HepG2 (cell line): ENCODE measurements around the gene KERA.

ENCODE experiments used
- CTCF ChIP-seq: sonication (generic); formaldehyde crosslinking; IDR thresholded peaks from 2 replicates; pipeline ENCODE4 v1.5.0; 2020; ENCODE audit warnings: mild to moderate bottlenecking, missing genetic modification reagents, moderate library complexity
- ERF ChIP-seq: IDR thresholded peaks from 2 replicates; pipeline ENCODE4 v1.6.1; 2018; ENCODE audit warnings: missing biosample characterization, missing genetic modification reagents
- GABPA ChIP-seq, 2 experiments: IDR thresholded peaks; 2 replicates each; pipeline ENCODE4 v1.6.1; 2011 to 2016; ENCODE audit warnings: low read depth in 2 of 2, low read length in 1 of 2, missing biosample characterization in 1 of 2, missing genetic modification characterization in 1 of 2
- MXI1 ChIP-seq: IDR thresholded peaks from 3 replicates; pipeline ENCODE4 v1.6.1; 2012; ENCODE audit warnings: low read depth, low read length, inconsistent platforms, borderline replicate concordance
- PLSCR1 ChIP-seq: sonication (generic); formaldehyde crosslinking; IDR thresholded peaks from 2 replicates; pipeline ENCODE4 v1.5.0; 2020; ENCODE audit warnings: missing genetic modification reagents, mild to moderate bottlenecking, borderline replicate concordance
- POLR2A ChIP-seq, 2 experiments: IDR thresholded peaks; 2 replicates each; pipeline ENCODE4 v1.6.1; 2011; ENCODE audit warnings: low read depth in 2 of 2, low read length in 2 of 2, mild to moderate bottlenecking in 1 of 2, moderate library complexity in 1 of 2; ENCODE audit not compliant: insufficient read depth in 1 of 2
- STAG1 ChIP-seq: sonication (generic); formaldehyde crosslinking; IDR thresholded peaks from 2 replicates; pipeline ENCODE4 v1.4.0; 2020; ENCODE audit warnings: missing genetic modification reagents
- TIGD3 ChIP-seq: sonication (generic); formaldehyde crosslinking; IDR thresholded peaks from 2 replicates; pipeline ENCODE4 v1.5.1; 2020; ENCODE audit warnings: mild to moderate bottlenecking, missing genetic modification reagents, borderline replicate concordance
- ZNF615 ChIP-seq: sonication (generic); formaldehyde crosslinking; IDR thresholded peaks from 2 replicates; pipeline ENCODE4 v1.5.0; 2020; ENCODE audit warnings: mild to moderate bottlenecking, missing genetic modification reagents, borderline replicate concordance
- TF ChIP-seq, protein P1 (sequence below), 2 experiments: IDR thresholded peaks; 2 replicates each; pipeline ENCODE4 v1.6.1; 2011 to 2012; ENCODE audit warnings: low read length in 2 of 2, borderline replicate concordance in 1 of 2, low read depth in 1 of 2, mild to moderate bottlenecking in 1 of 2, moderate library complexity in 1 of 2

- TF ChIP-seq, protein P1, sequence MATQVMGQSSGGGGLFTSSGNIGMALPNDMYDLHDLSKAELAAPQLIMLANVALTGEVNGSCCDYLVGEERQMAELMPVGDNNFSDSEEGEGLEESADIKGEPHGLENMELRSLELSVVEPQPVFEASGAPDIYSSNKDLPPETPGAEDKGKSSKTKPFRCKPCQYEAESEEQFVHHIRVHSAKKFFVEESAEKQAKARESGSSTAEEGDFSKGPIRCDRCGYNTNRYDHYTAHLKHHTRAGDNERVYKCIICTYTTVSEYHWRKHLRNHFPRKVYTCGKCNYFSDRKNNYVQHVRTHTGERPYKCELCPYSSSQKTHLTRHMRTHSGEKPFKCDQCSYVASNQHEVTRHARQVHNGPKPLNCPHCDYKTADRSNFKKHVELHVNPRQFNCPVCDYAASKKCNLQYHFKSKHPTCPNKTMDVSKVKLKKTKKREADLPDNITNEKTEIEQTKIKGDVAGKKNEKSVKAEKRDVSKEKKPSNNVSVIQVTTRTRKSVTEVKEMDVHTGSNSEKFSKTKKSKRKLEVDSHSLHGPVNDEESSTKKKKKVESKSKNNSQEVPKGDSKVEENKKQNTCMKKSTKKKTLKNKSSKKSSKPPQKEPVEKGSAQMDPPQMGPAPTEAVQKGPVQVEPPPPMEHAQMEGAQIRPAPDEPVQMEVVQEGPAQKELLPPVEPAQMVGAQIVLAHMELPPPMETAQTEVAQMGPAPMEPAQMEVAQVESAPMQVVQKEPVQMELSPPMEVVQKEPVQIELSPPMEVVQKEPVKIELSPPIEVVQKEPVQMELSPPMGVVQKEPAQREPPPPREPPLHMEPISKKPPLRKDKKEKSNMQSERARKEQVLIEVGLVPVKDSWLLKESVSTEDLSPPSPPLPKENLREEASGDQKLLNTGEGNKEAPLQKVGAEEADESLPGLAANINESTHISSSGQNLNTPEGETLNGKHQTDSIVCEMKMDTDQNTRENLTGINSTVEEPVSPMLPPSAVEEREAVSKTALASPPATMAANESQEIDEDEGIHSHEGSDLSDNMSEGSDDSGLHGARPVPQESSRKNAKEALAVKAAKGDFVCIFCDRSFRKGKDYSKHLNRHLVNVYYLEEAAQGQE (IDR thresholded peaks at IDR 0.05; ENCODE audit: borderline replicate concordance in 1 of 2, low read depth in 1 of 2, low read length in 2 of 2), result no peak
- TF ChIP-seq CTCF (CRISPR knock-in tag), result no peak
- TF ChIP-seq PLSCR1, result no peak
- no peak for TF ChIP-seq ZNF615 (CRISPR knock-in tag)
- no peak for TF ChIP-seq MXI1
- no peak for TF ChIP-seq TIGD3 (CRISPR knock-in tag)
- no peak for TF ChIP-seq ERF (CRISPR knock-in tag)
- no peak for TF ChIP-seq STAG1 (CRISPR knock-in tag)
- TF ChIP-seq POLR2A (IDR thresholded peaks at IDR 0.05; ENCODE audit: insufficient read depth in 1 of 2, low read depth in 2 of 2, low read length in 2 of 2), result no peak
- TF ChIP-seq GABPA (IDR thresholded peaks at IDR 0.05; ENCODE audit: low read depth, low read length), result no peak
- TF ChIP-seq GABPA (CRISPR knock-in tag; IDR thresholded peaks at IDR 0.05; ENCODE audit: low read depth), result no peak
These were observed 48.4 kb downstream of the KERA start for GRCh38 chr12:91009319-91009950.
